ENCODE measurements around the gene POLR2H.

Gene POLR2H

GRCh38 chr3:184372911-184373310 lies 11.4 kb downstream of the POLR2H start:
- DNase-seq = no peak

- no peak for DNase-seq
Observed at GRCh38 chr3:184373422-184373821, 11.9 kb downstream of the POLR2H start.

- no peak for DNase-seq
Observed at GRCh38 chr3:184375747-184376461, 14.4 kb downstream of the POLR2H start.

- DNase-seq = no peak
Observed at GRCh38 chr3:184377374-184377773, 15.9 kb downstream of the POLR2H start.

GRCh38 chr3:184377882-184378445 lies 16.5 kb downstream of the POLR2H start, which contains the start of gene THPO:
Gene THPO, minus strand, starts transcription at chr3:184378207. Its CDS starts 1,948 bp downstream, at chr3:184376259.
- no peak for DNase-seq

GRCh38 chr3:184378651-184379357 lies 17.3 kb downstream of the POLR2H start:
- DNase-seq = no peak

GRCh38 chr3:184379358-184380184 lies 18.1 kb downstream of the POLR2H start, which contains the start of gene CHRD:
Gene CHRD, plus strand, starts transcription at chr3:184380054. Its CDS starts 265 bp downstream, at chr3:184380319.
- DNase-seq = no peak

GRCh38 chr3:184380185-184380626 lies 18.7 kb downstream of the POLR2H start:
- no peak for DNase-seq

GRCh38 chr3:184380627-184381260 lies 19.2 kb downstream of the POLR2H start:
- no peak for DNase-seq

GRCh38 chr3:184381261-184382224 lies 20.0 kb downstream of the POLR2H start:
- no peak for DNase-seq

- DNase-seq = no peak
Observed at GRCh38 chr3:184382326-184383032, 21.0 kb downstream of the POLR2H start.

GRCh38 chr3:184383033-184383740 lies 21.7 kb downstream of the POLR2H start:
- no peak for DNase-seq

- DNase-seq = no peak
Observed at GRCh38 chr3:184384342-184384741, 22.8 kb downstream of the POLR2H start.

- DNase-seq = no peak
Observed at GRCh38 chr3:184384856-184385422, 23.4 kb downstream of the POLR2H start.

- DNase-seq = no peak
Observed at GRCh38 chr3:184386047-184386806, 24.7 kb downstream of the POLR2H start.

- DNase-seq = no peak
Observed at GRCh38 chr3:184387174-184387714, 25.7 kb downstream of the POLR2H start.

- no peak for DNase-seq
Observed at GRCh38 chr3:184388164-184388935, 26.8 kb downstream of the POLR2H start.

GRCh38 chr3:184388936-184389230 lies 27.4 kb downstream of the POLR2H start:
- DNase-seq = no peak
